Gastrocnemius medialis (tissue), 4 donors: ENCODE data around the gene MFAP2. TPM values are rescaled to one million over a fixed set of nuclear protein-coding genes. Genes with fewer than 3 reads are reported as not detected.

ENCODE experiments used
- ATAC-seq, 2 donors: fragments of 150-250 bp; one replicate each; pipeline ENCODE4 v1.9.1; 2016
- DNase-seq, 2 donors: peaks; one replicate each; pipeline ENCODE4 v3.0.0-alpha.2; 2019
- H3K27ac ChIP-seq, 4 donors: fragments of 200-600 bp; sonication (generic); 1 replicate in 1 of 4; 2 replicates in 3 of 4; pipeline ENCODE4 v1.5.1; 2016 to 2018; ENCODE audit warnings: mild to moderate bottlenecking in 2 of 4, moderate library complexity in 1 of 4
- H3K27me3 ChIP-seq, 3 donors: fragments of 200-600 bp; sonication (generic) in 2 of 3; 1 replicate in 1 of 3; 2 replicates in 2 of 3; pipeline versions ENCODE4 v1.5.1 to v1.6.0; 2016 to 2019; ENCODE audit warnings: mild to moderate bottlenecking in 1 of 3, moderate library complexity in 1 of 3
- H3K36me3 ChIP-seq, 2 donors: fragments of 200-600 bp; sonication (generic) in 1 of 2; one replicate each; pipeline ENCODE4 v1.5.1; 2017 to 2018
- H3K4me1 ChIP-seq, 2 donors: fragments of 200-600 bp; sonication (generic) in 1 of 2; one replicate each; pipeline ENCODE4 v1.5.1; 2016 to 2017; ENCODE audit warnings: mild to moderate bottlenecking in 2 of 2
- H3K4me3 ChIP-seq, 4 donors: fragments of 200-600 bp; sonication (generic) in 3 of 4; 1 replicate in 1 of 4; 2 replicates in 3 of 4; pipeline ENCODE4 v1.5.1; 2016 to 2019; ENCODE audit warnings: mild to moderate bottlenecking in 2 of 4
- H3K9me3 ChIP-seq, 3 donors: fragments of 200-600 bp; sonication (generic) in 2 of 3; 1 replicate in 1 of 3; 2 replicates in 2 of 3; pipeline ENCODE4 v1.5.1; 2016 to 2019
- POLR2A ChIP-seq, 2 donors: fragments of 450-650 bp; IDR thresholded peaks; one replicate each; pipeline ENCODE4 v1.6.1; 2017; ENCODE audit warnings: antibody characterized with exemption in 2 of 2, mild to moderate bottlenecking in 2 of 2, moderate library complexity in 2 of 2
- in situ Hi-C, 4 donors: fragments of 200-750 bp; cut with MboI; loops; one replicate each; pipeline versions ENCODE4 v1.15.0 to v1.8.0; 2017; ENCODE audit warnings: low sequenced_read_pairs in 4 of 4
- intact Hi-C: fragments of 100-400 bp; cut with DNase I; formaldehyde crosslinking; loops from one replicate; pipeline ENCODE4 v1.15.1; 2023; ENCODE audit warnings: low total_unique reads
- total RNA-seq, 4 donors: library from RNA; depleted of rRNA; stranded (reverse); fragments of >200 nt; gene quantifications; one replicate each; pipeline versions ENCODE4 v1.1.0 to v1.2.3, GENCODE V29; 2016
- TF ChIP-seq, protein P1 (sequence below), 5 experiments: fragments of 450-650 bp in 3 of 5; fragments of 200-600 bp in 2 of 5; sonication (generic) in 2 of 5; IDR thresholded peaks in 4 of 5; conservative IDR thresholded peaks in 1 of 5; 1 replicate in 4 of 5; 2 replicates in 1 of 5; pipeline ENCODE4 v1.5.1; 2016 to 2019; ENCODE audit warnings: antibody characterized with exemption in 5 of 5, mild to moderate bottlenecking in 3 of 5, moderate library complexity in 3 of 5

MFAP2 gene
- total RNA-seq, 4 donors from 2014 or later: 0.34 to 1.8 (median 0.36) TPM; not detected in 1

DNA sequence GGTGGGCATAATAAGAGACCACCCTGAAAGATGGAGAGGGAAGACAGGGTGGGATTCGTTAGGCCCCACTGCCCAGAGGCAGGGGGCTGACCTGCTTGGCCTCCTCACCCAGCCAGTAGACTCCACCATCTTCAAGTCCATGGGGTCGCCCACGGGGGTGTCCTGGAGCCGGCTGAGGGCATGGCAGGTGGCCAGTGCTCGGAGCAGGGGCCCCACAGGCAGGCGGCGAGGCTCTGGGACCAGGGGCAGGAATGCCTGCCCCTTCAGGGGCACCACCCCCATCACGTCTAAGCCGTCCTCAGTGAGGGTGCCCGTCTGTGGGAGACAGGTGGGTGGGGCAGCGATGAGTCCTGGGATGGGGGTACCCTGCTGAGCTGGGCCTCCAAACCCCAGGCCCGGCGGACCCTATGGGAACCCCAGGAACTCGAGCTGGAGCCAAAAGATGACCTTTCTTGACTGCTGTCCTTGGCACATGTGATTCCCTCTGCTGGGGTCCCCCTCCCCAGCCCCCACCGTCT is 13.2 kb upstream of the MFAP2 start:
- Histone ChIP-seq H3K36me3 (peaks cover 0 to 44% of the 10 kb centered on the region in 2 donors), H3K9me3 (no peaks in the 10 kb centered on the region), H3K27ac (no peak overlapping the region), H3K27me3 (no peaks in the 10 kb centered on the region), H3K4me1 (no peaks in the 10 kb centered on the region), H3K4me3 (no peak overlapping the region)
- no peak for TF ChIP-seq POLR2A (IDR thresholded peaks at IDR 0.05)
- TF ChIP-seq, protein P1, sequence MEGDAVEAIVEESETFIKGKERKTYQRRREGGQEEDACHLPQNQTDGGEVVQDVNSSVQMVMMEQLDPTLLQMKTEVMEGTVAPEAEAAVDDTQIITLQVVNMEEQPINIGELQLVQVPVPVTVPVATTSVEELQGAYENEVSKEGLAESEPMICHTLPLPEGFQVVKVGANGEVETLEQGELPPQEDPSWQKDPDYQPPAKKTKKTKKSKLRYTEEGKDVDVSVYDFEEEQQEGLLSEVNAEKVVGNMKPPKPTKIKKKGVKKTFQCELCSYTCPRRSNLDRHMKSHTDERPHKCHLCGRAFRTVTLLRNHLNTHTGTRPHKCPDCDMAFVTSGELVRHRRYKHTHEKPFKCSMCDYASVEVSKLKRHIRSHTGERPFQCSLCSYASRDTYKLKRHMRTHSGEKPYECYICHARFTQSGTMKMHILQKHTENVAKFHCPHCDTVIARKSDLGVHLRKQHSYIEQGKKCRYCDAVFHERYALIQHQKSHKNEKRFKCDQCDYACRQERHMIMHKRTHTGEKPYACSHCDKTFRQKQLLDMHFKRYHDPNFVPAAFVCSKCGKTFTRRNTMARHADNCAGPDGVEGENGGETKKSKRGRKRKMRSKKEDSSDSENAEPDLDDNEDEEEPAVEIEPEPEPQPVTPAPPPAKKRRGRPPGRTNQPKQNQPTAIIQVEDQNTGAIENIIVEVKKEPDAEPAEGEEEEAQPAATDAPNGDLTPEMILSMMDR (IDR thresholded peaks at IDR 0.05 in 4 of 5, conservative IDR thresholded peaks at IDR 0.05 in 1 of 5): no peak
- DNase-seq: no peak
- in situ Hi-C loops: no loop called here
- intact Hi-C loops: no loop called here
- ATAC-seq: no peak

DNA sequence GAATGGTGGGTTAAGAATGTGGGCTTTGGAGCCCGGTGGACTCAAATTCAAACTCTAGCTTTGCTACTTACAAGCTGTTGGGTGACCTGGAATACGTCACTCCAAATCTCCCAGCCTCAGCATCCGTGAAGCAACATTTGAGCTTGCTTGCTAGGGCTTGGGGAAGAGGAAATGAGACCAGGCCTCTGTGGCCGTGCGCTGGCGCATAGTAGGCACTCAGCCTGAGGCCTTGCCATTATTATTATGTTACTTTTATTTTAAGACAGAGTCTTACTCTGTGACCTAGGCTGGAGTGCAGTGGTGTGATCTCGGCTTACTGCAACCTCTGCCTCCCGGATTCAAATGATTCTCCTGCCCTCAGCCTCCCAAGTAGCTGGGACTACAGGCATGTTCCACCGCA is 12.3 kb upstream of the MFAP2 start:
- H3K9me3 ChIP-seq: no peaks in the 10 kb centered on the region
- H3K4me3 ChIP-seq: no peak overlapping the region
- H3K27ac ChIP-seq: no peak overlapping the region
- DNase-seq (no peak), ATAC-seq (no peak)
- intact Hi-C loops (no loop called here), in situ Hi-C loops (no loop called here)
- H3K36me3 ChIP-seq: peaks cover 0 to 44% of the 10 kb centered on the region in 2 donors
- TF ChIP-seq, protein P1 (IDR thresholded peaks at IDR 0.05 in 4 of 5, conservative IDR thresholded peaks at IDR 0.05 in 1 of 5): no peak
- no peak for TF ChIP-seq POLR2A (IDR thresholded peaks at IDR 0.05)
- H3K27me3 ChIP-seq: no peaks in the 10 kb centered on the region
- H3K4me1 ChIP-seq: no peaks in the 10 kb centered on the region

DNA sequence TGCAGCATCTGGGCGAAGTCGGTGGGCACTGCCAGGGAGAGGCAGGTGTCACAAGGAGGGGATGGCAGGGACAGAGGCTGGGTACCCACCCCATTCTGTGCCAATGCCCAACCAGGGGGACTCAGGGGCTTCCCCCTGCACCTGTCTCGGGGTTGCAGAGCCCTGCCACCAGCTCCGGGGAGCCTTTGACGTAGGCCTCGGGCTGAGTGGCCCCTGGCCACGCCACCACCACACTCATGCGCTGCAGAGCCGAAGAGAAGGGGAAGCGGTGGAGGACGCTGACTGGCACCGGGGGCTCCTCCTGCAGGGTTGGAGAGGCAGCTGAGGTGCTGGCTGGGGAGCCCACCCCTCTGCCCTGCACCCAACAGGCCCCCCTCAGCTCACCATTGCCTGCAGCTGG is 11.7 kb upstream of the MFAP2 start:
- peaks cover 0 to 50% of the 10 kb centered on the region in 2 donors for H3K36me3 ChIP-seq
- DNase-seq (no peak), ATAC-seq (no peak)
- no peak overlapping the region for H3K27ac ChIP-seq
- no peaks in the 10 kb centered on the region for H3K9me3 ChIP-seq
- H3K4me3 ChIP-seq: no peak overlapping the region
- H3K4me1 ChIP-seq: no peaks in the 10 kb centered on the region
- intact Hi-C loops: no loop called here
- in situ Hi-C loops: no loop called here
- no peak for TF ChIP-seq POLR2A (IDR thresholded peaks at IDR 0.05)
- H3K27me3 ChIP-seq: no peaks in the 10 kb centered on the region

DNA sequence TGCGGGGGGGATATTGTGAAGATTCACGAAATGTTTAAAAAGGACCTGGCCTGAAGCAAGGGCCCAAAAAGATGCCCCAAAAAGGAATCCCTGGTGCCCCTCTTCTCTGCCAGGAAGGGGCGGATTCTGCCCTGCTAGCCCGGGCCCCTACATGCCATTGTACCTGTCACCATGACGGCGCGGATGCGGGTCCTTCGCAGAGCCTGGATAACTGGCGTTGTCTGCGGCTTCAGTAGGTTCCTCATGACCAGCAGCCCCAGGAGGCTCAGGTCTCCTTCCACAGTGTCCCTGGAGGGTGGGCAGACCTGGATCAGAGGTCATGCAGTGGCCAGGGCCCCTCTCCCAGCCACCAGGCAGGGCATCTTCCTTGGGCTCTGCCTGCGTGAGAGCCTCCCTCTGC is 11.2 kb upstream of the MFAP2 start:
- H3K27me3 ChIP-seq: no peaks in the 10 kb centered on the region
- H3K4me3 ChIP-seq: no peak overlapping the region
- ATAC-seq (no peak), DNase-seq (no peak)
- no peak overlapping the region for H3K27ac ChIP-seq
- TF ChIP-seq, protein P1 (IDR thresholded peaks at IDR 0.05 in 4 of 5, conservative IDR thresholded peaks at IDR 0.05 in 1 of 5): no peak
- TF ChIP-seq POLR2A (IDR thresholded peaks at IDR 0.05): no peak
- H3K36me3 ChIP-seq: peaks cover 0 to 49% of the 10 kb centered on the region in 2 donors
- H3K9me3 ChIP-seq: no peaks in the 10 kb centered on the region
- no peaks in the 10 kb centered on the region for H3K4me1 ChIP-seq
- intact Hi-C loops (no loop called here), in situ Hi-C loops (no loop called here)

DNA sequence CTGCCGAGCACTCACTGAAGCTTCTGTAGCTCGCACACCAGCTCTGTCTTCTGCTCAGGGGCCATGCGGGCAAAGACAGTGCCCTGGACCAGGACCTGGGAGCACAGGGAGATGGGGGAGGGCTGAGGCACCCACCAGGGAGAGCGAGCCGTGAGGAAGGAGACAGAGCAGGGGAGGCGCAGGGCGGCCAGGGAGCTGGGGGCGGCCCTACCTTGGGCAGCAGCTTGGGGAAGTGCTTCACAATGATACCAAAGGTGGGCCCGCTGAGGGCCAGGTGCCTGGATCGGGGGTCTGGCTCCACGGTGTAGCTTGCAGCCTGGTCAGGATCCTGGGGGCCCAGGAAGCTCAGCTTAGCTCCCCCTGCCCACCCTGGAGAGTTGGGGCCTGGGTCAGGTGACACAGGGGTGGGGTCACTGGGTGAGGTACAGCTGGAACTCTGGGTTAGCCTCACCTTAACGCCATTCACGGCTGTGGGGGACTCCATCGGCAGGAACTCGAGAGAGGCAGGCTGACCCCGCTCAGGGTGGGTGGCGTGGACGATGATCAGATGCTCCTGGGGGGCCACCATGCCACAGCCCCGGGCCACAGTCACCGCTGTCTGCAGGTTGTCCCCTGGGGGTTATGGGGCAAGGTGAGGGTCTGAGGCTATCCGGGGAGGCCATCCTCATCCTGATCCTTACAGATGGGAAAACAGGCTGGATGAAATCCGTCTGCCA is 9.4 kb upstream of the MFAP2 start:
- no peak overlapping the region for H3K4me3 ChIP-seq
- no peak overlapping the region for H3K27ac ChIP-seq
- in situ Hi-C loops (no loop called here), intact Hi-C loops (no loop called here)
- no peak for DNase-seq
- TF ChIP-seq, protein P1 (IDR thresholded peaks at IDR 0.05 in 4 of 5, conservative IDR thresholded peaks at IDR 0.05 in 1 of 5): no peak
- no peak for TF ChIP-seq POLR2A (IDR thresholded peaks at IDR 0.05)
- peaks cover 0 to 34% of the 10 kb centered on the region in 2 donors for H3K36me3 ChIP-seq
- H3K9me3 ChIP-seq: no peaks in the 10 kb centered on the region
- no peaks in the 10 kb centered on the region for H3K27me3 ChIP-seq
- no peak for ATAC-seq
- H3K4me1 ChIP-seq: no peaks in the 10 kb centered on the region
